Hypothalamus (tissue), 51 donors: ENCODE data around the gene NSUN3.

Experiments
- DNase-seq, 51 donors: peaks; one replicate each; lab custom pipeline; 2025; lab: John Stamatoyannopoulos, UW

The NSUN3 gene

GRCh38 chr3:94117729-94118128, 54.9 kb downstream of the NSUN3 start:
- DNase-seq: no peak

GRCh38 chr3:94118390-94118789, 55.5 kb downstream of the NSUN3 start:
- DNase-seq: no peak

GRCh38 chr3:94121161-94121560, 58.3 kb downstream of the NSUN3 start:
- DNase-seq: no peak

- no peak for DNase-seq
These were observed 64.3 kb downstream of the NSUN3 start for GRCh38 chr3:94127115-94127514.

DNA sequence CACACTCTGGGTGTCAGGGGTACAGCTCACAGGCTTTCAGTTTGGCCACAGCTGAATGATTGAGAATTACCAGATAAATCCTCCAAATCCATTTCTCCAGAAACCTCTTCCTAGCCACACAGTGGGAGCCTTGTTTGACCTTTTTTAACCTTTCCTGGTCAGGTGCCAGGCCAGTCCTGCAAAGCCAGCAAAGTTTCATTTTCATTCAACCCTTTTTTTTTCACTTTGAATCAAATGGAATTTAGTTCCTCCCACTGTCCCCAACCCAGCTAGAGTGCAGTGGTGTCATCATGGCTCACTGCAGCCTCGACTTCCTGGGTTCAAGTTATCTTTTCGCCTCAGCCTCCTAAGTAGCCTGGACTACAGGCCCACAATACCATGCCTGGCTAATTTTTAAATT, 67.8 kb downstream of the NSUN3 start:
- no peak for DNase-seq

- no peak for DNase-seq
These were observed 69.9 kb downstream of the NSUN3 start for GRCh38 chr3:94132777-94133176.

DNA sequence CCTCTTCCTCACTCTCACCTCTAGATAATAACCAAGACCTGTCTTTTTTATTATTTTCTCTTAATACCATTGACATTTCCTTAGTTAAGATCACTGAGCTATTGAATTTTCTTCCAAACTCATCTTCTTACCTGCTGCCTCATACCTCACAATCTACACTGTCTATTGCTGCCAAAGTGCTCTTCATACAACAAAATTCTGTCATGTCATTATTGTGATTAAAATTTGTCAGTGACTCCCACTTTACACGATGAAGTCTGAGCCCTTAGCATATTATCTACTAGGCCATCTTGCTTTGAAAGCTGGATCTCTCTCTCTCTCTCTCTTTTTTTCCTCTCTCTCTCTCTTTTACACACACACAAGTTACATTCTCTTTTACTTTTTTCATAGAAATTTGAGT, 73.3 kb downstream of the NSUN3 start:
- no peak for DNase-seq

GRCh38 chr3:94137377-94137776, 74.5 kb downstream of the NSUN3 start:
- DNase-seq: no peak

DNA sequence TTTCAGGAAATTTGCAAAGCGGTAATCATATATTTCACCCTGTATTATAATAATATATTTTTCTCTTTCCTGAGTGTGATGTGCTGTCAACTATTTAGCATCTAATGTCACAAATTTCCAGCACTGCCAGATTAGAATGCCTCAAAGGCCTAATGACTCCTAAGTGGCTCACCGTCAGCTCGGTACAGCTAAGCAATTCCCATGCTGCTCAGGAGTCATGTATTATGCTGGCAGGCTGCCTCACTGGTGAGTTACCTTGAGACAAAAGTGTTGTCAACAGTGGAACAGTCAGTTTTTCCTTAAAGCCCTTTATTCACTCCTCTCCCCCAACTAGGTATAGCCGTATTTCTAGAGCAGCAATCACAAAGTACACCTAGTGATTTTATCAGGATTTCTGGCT, 83.6 kb downstream of the NSUN3 start:
- DNase-seq: no peak

DNA sequence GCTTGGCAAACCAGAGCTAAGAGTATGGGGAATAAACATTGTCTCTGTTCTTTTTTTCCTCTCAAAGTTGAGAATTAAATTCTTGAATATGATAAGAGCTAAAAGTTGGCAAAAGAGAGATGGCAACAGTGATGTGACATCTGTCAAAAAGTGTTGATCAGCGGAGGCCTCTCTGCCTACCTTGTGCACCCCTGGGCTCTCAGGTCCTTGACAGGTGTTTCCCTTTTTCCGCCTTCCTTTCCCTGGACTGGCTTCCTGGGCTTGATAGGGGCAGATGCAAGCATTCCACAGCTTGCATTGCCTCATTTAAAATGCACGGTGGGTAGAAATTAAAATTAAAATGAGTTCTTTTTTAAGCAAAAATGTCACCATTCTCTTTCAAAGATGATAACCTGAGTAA, 84.2 kb downstream of the NSUN3 start:
- no peak for DNase-seq

DNA sequence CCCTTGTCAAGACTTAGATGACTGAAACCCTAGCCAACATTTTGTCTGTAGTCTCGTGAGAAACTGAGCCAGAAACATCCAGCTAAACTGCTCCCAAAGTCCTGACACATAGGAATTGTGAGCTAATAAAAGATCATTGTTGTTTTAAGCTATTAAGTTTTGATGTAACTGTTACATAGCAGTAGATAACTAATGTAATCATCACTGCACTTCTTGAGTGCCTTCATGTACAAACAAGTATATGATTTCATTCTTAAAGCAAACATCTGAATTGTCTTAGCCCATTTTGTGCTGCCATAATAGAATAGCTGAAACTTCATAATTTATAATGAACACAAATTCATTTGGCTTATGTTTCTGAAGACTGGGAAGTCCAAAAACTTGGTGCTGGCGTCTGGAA, 87.3 kb downstream of the NSUN3 start:
- no peak for DNase-seq

DNA sequence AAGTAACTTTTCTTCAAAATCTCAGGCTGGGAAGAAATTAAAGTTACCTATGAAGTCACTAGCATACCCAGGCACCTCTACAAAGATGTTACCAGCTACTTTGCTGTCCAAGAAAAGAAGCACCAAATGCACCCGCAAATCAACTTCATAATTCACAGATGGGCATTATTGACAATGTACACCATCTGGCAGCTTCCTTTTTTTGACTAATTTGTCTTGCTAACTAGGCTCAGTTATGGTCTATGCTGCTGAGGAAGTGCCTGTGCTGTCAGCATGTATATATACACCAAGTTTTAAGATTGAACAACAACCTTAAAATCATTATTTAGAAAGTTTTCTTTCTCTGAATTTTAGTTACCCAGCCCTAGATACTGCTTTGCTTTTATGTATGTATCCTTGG, 93.8 kb downstream of the NSUN3 start:
- no peak for DNase-seq

GRCh38 chr3:94158512-94158911, 95.7 kb downstream of the NSUN3 start:
- DNase-seq: peak in 3 of 51 donors; percentile 2 to 59 (median 11)

- peak in 2 of 51 donors; percentile 7 to 65 for DNase-seq
These were observed 96.4 kb downstream of the NSUN3 start for GRCh38 chr3:94159062-94159828.

- DNase-seq: no peak
These were observed 99.8 kb downstream of the NSUN3 start for GRCh38 chr3:94162700-94163099.

DNA sequence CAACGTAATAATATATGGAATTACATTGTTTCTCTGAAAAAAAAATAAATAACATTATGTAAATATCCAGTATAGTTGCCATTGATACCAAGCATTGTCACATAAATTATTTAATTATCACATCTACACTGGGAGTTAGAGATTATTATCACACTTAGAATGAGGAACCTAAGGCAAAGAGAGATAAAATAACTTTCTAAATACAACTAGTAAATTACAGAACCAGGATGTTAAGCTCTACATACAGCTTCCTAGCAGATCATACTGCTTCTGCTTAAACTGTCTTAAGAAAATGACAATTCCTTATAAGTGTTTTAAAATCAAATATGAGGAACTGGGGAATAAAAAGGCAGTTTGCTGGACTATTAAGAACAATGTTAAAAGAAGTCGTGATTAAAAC, 104.5 kb downstream of the NSUN3 start:
- no peak for DNase-seq

DNA sequence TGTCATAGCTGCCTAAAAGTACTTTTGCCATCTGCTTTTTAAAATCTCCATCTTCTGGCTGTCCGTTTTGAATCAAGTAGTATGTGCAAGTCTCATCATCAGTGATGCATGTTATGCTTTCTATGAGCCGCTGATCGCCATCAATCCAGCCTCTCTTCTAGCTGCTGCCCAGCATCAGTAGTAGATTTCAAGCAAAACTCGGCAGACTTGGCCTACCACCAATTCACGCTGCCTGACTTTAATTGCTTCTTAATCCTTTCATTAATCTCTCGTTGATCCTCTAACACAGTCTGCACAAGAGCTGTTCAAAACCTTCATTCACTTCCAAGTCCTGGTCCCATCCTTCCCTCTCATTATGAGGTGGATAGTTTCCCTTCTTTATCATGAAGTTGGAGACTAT, 104.9 kb downstream of the NSUN3 start:
- no peak for DNase-seq

GRCh38 chr3:94171954-94172353, 109.1 kb downstream of the NSUN3 start:
- DNase-seq: no peak

GRCh38 chr3:94172695-94173310, 109.9 kb downstream of the NSUN3 start:
- no peak for DNase-seq

- DNase-seq: no peak
These were observed 111.0 kb downstream of the NSUN3 start for GRCh38 chr3:94173673-94174434.

DNA sequence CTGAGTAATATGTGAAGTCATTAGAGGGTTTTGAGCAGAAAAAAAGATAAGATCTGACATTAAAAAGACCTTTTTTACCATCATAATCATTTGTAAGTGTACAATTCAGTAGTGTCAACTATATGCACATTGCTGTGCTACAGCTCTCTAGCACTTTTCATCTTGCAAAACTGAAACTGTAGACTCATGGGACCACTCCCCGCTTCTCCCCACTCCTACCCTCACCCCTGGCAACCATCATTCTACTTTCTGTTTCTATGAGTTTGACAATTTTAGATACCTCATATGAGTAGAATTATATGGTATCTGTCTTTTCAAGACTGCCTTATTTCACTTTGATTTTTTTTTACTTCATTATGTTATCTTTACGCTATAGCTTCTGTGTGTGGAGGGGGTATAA, 112.8 kb downstream of the NSUN3 start:
- no peak for DNase-seq
